Astrocyte (in vitro differentiated cells and primary cell): ENCODE data around the gene TWNK.
"Not testable (repeated sequence)": the region's sequence is repeated elsewhere in the genome, so short reads cannot be mapped to it uniquely, and the experiment has no call there.

Source experiments
- EZH2 ChIP-seq: IDR thresholded peaks from 2 replicates; pipeline ENCODE4 v1.6.1; 2012; ENCODE audit warnings: mild to moderate bottlenecking, low read length, inconsistent platforms; ENCODE audit not compliant: insufficient read depth
- TF ChIP-seq, protein P1 (sequence below): IDR thresholded peaks from 2 replicates; pipeline ENCODE4 v1.5.1; 2011; ENCODE audit warnings: low read depth, mild to moderate bottlenecking, inconsistent platforms, low read length, moderate library complexity; ENCODE audit not compliant: insufficient read depth

DNA sequence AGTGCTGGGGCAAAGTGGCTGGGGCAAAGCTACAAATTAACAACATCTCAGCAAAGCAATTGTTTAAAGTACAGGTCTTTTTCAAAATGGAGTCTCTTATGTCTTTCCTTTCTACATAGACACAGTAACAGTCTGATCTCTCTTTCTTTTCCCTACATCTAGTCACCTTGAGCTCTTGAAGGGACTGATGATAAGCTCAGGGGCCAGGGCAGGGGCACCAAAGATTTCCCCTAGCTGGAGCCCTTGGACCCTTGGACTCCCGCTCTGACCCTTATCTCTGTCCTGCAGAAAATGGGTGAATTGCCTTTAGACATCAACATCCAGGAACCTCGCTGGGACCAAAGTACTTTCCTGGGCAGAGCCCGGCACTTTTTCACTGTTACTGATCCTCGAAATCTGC, 47.1 kb downstream of the TWNK start:
- TF ChIP-seq, protein P1, sequence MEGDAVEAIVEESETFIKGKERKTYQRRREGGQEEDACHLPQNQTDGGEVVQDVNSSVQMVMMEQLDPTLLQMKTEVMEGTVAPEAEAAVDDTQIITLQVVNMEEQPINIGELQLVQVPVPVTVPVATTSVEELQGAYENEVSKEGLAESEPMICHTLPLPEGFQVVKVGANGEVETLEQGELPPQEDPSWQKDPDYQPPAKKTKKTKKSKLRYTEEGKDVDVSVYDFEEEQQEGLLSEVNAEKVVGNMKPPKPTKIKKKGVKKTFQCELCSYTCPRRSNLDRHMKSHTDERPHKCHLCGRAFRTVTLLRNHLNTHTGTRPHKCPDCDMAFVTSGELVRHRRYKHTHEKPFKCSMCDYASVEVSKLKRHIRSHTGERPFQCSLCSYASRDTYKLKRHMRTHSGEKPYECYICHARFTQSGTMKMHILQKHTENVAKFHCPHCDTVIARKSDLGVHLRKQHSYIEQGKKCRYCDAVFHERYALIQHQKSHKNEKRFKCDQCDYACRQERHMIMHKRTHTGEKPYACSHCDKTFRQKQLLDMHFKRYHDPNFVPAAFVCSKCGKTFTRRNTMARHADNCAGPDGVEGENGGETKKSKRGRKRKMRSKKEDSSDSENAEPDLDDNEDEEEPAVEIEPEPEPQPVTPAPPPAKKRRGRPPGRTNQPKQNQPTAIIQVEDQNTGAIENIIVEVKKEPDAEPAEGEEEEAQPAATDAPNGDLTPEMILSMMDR: not testable (repeated sequence)
- not testable (repeated sequence) for TF ChIP-seq EZH2
